GM06990 (cell line): ENCODE measurements around the gene ZNF492.
"Not testable (repeated sequence)": the region's sequence is repeated elsewhere in the genome, so short reads cannot be mapped to it uniquely, and the experiment has no call there.

Experiments used
- DNase-seq: peaks from one replicate; pipeline ENCODE4 v3.0.0-alpha.2; 2011; ENCODE audit not compliant: insufficient read length; ENCODE audit errors: extremely low read depth
- H3K27me3 ChIP-seq: replicated peaks from 2 replicates; pipeline ENCODE4 v1.6.0; 2011; ENCODE audit warnings: low read length; ENCODE audit not compliant: control insufficient read depth, insufficient read depth
- H3K36me3 ChIP-seq: 2 replicates; pipeline ENCODE4 v1.5.1; 2011; ENCODE audit warnings: low read length; ENCODE audit not compliant: control insufficient read depth, insufficient read depth
- H3K4me3 ChIP-seq: replicated peaks from 2 replicates; pipeline ENCODE4 v1.5.1; 2011; ENCODE audit warnings: low read depth, mild to moderate bottlenecking, control low read depth, low read length
- TF ChIP-seq, protein P1 (sequence below): IDR thresholded peaks from 2 replicates; pipeline ENCODE4 v1.5.1; 2011; ENCODE audit warnings: low read length, control low read depth, mild to moderate bottlenecking, inconsistent platforms; ENCODE audit not compliant: insufficient read depth, poor library complexity, severe bottlenecking

Gene ZNF492

DNA sequence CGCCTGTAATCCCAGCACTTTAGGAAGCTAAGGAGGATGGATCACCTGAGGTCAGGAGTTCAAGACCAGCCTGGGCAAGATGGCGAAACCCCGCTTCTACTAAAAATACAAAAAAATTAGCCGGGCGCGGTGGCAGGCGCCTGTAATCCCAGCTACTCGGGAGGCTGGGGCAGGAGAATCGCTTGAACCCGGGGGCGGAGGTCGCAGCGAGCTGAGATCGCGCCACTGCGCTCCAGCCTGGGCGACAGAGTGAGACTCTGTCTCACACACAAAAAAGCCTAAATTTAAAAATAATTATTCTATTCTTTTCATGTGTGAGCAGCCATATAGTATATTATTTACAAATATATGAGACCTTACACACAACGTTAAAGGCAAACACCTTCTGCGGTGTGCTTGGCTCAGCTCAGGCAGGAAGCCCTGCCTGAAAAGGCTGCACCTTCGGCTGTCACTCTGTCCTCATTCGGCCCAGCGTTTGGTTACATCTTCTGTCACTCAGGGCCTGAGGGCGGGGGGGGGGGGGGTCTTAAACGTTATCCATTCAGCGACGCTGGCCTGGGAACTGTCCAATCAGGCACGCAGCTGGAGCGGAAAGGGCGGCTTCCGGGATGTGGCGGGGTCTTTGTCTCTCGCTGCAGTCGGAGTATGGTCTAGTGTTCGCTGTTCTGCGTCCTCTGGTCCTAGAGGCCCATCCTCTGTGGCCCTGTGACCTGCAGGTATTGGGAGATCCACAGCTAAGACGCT lies at the start of gene ZNF492:
ZNF492 (plus strand) TSS at position 619 of the 744 bp plus-strand sequence. CDS start 19,076 bp downstream, outside the sequence.
- H3K4me3 ChIP-seq, DNase-seq, H3K27me3 ChIP-seq, H3K36me3 ChIP-seq: not testable (repeated sequence)

DNA sequence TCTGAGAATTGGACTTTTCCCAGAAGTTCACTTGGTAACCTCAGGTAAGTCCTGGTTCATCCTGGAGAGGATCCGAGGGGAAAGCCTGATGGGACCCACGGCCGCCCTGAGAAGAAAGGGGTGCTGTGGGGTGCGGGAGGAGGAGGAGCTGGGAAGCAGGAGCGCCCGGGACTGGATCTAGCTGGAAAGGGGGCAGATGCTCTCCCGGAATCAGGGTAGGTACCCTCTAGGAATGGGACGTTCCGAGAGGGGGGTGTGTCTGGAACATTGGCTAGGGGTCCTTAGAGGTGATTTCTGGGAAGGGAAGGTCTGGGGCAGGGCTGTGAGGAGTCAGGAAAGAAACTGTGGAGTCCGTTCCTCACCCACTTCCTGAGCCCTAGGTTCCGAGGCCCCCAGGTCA lies 38.7 kb upstream of the ZNF492 start:
- TF ChIP-seq, protein P1, sequence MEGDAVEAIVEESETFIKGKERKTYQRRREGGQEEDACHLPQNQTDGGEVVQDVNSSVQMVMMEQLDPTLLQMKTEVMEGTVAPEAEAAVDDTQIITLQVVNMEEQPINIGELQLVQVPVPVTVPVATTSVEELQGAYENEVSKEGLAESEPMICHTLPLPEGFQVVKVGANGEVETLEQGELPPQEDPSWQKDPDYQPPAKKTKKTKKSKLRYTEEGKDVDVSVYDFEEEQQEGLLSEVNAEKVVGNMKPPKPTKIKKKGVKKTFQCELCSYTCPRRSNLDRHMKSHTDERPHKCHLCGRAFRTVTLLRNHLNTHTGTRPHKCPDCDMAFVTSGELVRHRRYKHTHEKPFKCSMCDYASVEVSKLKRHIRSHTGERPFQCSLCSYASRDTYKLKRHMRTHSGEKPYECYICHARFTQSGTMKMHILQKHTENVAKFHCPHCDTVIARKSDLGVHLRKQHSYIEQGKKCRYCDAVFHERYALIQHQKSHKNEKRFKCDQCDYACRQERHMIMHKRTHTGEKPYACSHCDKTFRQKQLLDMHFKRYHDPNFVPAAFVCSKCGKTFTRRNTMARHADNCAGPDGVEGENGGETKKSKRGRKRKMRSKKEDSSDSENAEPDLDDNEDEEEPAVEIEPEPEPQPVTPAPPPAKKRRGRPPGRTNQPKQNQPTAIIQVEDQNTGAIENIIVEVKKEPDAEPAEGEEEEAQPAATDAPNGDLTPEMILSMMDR = no peak
- H3K4me3 ChIP-seq = no peak overlapping the region
- DNase-seq = no peak
- H3K36me3 ChIP-seq = no peaks in the 10 kb centered on the region
- H3K27me3 ChIP-seq = no peaks in the 10 kb centered on the region

DNA sequence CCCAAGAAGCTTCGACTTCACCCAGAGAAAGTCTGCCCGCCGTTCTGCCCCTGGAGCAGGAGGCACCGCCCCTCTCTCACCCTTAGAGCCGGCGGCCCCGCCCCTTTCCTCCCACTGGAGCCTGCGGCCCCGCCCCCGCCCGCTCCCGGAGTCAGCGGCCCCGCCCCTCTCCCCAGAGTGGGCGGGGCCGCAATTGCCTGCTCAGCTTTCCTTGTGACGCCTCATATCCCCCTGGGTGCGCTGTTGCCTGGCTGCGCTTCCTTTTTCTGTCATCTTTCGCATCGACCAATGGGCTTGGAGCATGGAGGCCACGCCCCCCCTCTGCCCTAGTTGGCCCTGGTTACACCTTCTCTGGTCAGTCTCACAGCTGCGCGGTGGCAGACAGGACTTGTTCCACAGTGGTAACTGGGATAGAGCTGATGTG lies 38.2 kb upstream of the ZNF492 start:
- TF ChIP-seq, protein P1 = no peak
- Histone ChIP-seq H3K36me3 (no peaks in the 10 kb centered on the region), H3K4me3 (no peak overlapping the region), H3K27me3 (no peaks in the 10 kb centered on the region)
- no peak for DNase-seq

DNA sequence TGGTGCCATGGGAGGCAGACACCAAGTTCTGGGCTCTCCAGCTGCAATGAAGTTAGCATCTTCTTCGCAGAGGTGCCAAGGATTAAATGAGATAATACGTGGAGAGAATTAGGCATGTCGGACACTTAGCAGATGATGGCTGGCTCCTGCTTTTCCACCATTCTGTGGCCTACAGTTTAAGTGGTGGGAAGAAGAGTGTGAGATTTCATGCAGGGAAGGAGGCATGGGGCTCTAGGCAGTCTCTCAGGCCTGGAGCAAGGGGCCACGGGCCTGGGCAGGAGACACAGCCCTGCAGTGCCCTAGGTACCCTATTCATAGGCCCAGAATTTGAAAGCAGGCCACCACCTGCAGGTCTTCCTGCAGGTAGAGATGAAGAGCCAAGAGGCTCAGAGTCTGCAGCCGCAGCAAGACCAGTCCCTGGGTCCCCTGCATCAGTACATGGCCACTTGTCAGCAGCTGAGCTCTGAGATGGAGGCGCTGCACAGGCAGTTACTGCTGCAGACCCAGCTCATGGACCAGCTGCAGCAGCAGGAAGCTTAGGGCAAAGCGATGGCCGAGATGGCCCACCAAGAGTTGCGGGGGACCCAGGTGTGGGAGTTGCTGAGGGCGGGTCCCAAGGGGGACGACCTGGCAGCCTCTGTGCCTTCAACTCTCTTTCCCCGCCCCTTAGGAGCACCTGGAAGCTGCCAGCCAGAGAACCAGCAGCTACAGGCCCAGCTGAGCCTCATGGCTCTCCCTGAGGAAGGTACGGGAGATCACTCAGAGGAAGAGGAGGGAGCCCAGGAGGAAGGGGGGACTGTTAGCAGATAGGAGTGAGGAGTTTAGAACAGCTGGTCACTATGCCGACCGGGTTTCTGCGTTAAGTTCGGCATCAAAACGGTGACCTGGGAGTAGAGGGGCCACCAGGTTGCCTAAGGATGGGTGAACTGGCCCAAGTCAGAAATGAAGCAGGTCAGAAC lies 33.2 kb upstream of the ZNF492 start:
- Histone ChIP-seq H3K36me3 (no peaks in the 10 kb centered on the region), H3K27me3 (no peaks in the 10 kb centered on the region), H3K4me3 (no peak overlapping the region)
- TF ChIP-seq, protein P1 = no peak
- no peak for DNase-seq

DNA sequence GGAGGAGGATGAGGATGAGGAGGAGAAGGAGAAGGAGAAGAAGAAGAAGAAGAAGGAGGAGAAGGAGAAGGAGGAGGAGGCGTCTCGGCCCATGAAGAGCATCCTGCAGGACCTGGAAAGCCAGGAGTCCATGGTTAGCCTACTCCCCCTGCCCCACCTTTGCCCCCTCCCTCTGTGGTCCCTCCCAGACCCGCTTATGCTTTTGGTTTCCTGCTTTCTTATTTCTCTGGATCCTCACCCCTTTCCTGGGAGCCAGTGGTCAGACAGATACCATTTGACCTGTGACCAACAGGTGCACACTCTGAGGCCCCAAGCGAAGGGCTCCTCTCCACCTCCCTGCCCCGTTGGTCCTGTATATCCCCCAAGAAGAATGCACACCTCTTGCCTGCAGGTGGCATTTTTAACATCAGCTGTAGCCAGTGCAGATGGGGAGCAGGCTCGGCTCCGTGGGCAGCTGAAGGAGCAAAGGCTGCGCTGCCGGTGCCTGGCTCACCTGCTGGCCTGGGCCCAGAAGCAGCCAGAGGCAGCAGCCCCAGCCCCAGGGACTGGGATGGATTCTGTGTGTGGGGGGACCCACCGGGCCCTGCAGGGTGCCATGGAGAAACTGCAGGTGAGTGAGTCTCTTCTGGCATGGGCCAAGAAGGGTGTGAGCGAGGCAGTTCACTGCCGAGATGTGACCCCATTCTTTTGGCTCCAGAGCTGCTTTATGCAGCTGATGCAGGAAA lies 32.1 kb upstream of the ZNF492 start:
- no peaks in the 10 kb centered on the region for H3K27me3 ChIP-seq
- no peaks in the 10 kb centered on the region for H3K36me3 ChIP-seq
- no peak overlapping the region for H3K4me3 ChIP-seq
- TF ChIP-seq, protein P1 = no peak
- DNase-seq = no peak
